HG03521 (cell line): ENCODE measurements around the gene MFSD6.

Experiments used
- ATAC-seq: cut with Tn5 transposase; IDR thresholded peaks from one replicate; pipeline ENCODE4 v1.9.1; 2021; ENCODE audit warnings: mild to moderate bottlenecking, moderate library complexity; ENCODE audit not compliant: unreplicated experiment

The MFSD6 gene

DNA sequence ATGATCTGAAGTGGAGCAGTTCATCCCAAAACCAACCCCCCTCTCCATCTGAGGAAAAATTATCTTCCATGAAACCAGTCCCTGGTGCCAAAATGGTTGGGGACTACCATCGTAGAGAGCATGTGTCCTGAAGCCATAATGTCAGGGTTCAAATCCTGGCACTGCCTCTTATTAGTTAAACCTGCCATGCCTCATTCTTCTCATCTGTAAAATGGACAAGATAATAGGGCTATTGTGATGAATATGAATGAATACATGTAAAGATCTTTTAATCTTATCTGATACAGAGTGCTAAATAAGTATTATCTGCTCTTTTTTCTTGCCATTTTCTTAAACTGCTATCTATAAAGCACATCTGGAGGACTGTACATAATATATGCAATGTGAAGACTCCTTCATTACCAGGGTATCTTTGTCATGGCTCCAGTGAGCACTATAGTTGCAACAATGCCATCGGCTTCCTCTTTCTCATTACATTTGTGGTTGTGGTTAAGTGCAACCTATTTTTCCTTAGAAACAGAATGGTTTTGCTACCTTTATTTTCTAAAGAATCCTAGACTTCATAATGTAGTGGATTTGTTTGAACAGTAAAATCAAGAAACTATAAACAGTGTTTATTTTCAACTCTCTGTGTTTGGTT lies 27.0 kb downstream of the MFSD6 start:
- ATAC-seq: no peak

GRCh38 chr2:190436557-190436956 lies 28.4 kb downstream of the MFSD6 start:
- ATAC-seq: no peak

DNA sequence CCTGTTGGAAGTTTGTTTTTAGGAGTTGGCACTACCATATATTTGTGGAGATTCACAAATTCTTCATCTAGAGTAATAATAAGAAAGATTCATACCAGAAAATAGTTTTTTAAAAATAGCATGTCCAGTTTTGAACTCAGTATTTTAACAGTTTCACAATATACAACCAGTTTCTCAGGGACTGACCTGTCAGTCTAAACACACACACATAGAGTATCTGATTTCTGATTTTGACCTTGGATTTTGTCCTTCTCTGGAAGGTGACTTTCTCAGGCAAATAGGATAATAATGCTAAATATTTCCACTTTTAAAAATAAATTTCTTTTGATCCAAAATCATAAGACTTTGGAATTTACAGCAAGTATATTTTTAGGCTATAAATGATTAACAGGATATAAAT lies 32.0 kb downstream of the MFSD6 start:
- ATAC-seq: no peak

DNA sequence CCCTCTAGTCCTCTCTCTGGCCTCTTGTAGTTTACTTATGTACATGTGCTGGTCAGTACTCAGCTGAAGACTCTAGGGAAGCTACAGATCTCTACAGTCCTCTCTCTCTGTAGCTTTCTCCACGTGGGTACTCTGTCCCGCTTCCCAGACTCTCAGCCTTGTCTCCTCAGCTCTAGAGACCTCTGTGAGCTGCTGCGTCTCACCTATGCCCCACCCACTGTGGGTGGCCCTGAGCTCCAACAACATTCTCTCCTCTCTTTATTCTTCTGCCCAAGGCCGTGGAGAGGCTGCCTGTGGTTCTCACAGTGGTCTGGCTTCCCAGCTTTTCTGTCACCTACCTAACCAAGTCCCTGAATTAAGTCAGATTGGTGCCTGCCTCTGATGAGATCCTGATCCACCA lies 33.4 kb downstream of the MFSD6 start:
- ATAC-seq: no peak

DNA sequence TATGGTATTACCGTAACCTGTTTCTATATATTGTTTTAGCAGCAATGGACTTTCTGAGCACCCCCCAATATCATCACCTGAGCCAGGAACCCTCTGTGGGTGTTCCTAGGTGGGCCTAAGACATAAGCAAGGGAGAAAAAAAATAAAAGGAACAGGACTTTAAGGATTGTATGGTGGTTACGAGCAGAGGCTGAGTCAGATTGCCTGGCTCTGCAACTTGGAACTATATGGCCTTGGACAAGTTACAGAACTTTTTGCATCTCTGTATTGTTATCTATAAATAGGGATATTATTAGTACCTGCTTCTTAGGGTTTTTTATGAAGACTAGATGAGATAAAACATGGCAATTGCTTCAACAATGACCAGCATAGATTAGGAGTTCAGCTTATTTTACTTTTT lies 34.9 kb downstream of the MFSD6 start:
- no peak for ATAC-seq

GRCh38 chr2:190443778-190444481 lies 35.8 kb downstream of the MFSD6 start:
- ATAC-seq: no peak

GRCh38 chr2:190444976-190445375 lies 36.8 kb downstream of the MFSD6 start:
- no peak for ATAC-seq

GRCh38 chr2:190446193-190446592 lies 38.0 kb downstream of the MFSD6 start:
- ATAC-seq: no peak

GRCh38 chr2:190446750-190447516 lies 38.8 kb downstream of the MFSD6 start:
- ATAC-seq: no peak

GRCh38 chr2:190447766-190448165 lies 39.6 kb downstream of the MFSD6 start:
- ATAC-seq: no peak

DNA sequence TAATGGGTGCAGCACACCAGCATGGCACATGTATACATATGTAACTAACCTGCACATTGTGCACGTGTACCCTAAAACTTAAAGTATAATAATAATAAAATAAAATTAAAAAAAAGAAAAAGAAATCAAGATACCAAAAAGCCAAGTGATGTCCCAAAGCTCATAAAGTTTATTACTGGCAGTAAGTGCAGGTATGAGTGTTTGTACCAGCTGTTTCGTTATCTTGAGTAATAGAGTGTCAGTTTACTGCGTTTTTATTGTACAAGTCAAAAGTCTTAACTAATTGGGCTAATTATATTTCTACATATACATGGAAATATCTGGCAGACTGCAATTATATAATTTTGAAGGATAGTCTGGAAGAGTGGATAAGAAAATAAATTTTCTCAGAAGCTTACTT lies 41.8 kb downstream of the MFSD6 start:
- ATAC-seq: no peak

GRCh38 chr2:190450363-190450762 lies 42.2 kb downstream of the MFSD6 start:
- no peak for ATAC-seq

GRCh38 chr2:190451561-190452176 lies 43.5 kb downstream of the MFSD6 start:
- ATAC-seq: no peak

- no peak for ATAC-seq
Observed at GRCh38 chr2:190452433-190452832, 44.3 kb downstream of the MFSD6 start.

GRCh38 chr2:190454795-190455194 lies 46.6 kb downstream of the MFSD6 start:
- ATAC-seq: no peak

DNA sequence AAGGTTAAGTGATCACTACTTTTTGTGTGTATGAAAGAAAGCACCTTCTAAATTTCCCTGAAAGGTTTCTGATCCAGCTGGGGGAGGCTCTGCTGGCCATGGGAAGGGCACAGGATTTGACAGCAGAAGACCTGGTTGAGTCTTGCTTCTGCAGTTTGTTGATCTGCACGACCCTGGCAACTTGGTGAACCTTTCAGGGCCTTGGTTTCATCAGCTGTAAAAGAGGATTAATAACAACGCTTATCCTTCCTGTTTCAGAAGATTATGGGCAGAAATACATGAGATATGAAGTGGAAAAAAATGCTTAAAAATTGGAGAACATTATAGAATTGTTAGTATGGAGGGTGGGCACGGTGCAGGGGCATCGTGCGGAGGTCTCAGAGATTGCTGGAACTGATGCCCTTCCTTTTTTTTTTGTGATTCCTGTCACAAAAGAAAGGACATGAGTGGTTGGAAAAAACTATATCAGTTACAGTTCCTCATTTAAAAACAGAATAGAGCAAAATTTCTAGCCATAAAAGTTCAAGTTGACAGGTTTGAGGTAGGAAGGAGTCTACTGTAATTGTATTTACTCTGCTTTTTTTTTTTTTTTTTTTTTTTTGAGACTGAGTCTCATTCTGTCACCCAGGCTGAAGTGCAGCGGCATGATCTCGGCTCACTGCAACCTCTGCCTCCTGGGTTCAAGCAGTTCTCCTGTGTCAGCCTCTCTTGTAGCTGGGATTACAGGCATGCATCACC lies 47.4 kb downstream of the MFSD6 start:
- ATAC-seq: no peak

DNA sequence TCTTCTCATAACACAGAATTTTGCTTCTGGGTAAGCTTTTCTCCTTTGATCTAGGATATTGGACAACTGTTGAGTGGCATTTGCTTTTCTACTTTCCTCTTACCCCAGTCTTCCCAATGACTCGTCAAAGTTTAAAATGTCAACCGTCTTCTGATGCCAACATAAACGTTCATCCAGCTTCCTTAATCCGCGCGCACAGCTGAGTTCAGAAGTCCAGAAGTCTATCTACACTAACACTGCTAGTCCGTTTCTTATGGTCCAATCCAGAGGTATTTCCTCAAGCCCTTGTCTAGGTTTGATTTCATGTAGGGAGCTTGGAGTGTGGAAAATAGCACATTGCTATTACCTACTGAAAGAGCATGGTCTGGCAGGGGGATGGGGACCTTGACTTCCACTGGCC lies 48.7 kb downstream of the MFSD6 start:
- ATAC-seq: no peak

- no peak for ATAC-seq
Observed at GRCh38 chr2:190457256-190457655, 49.1 kb downstream of the MFSD6 start.

- ATAC-seq: no peak
Observed at GRCh38 chr2:190458352-190459107, 50.4 kb downstream of the MFSD6 start.

DNA sequence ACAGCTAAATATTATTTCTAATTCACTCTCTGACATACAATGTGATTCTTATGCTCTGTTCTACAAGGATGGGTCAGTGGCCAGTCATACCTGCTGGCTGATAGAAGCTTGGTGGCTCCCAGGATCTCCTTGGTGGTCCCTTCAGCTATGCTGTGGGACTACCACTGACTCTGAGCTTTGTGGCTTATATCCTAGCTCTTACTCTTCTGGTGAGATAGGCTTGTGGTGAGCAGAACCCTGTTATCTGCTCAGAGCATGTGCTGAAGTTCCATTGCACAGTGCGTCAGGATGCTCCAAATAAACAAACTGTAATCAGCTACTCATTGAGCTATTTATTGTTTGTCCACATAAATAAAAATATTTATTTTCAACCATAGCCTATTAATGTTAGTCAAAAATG lies 51.7 kb downstream of the MFSD6 start:
- no peak for ATAC-seq
